Endothelial cell of umbilical vein (primary cell): Measurements from ENCODE around the gene KIF6.

Experiments used
- CTCF ChIP-seq, 2 donors: IDR thresholded peaks; 1 replicate in 1 of 2; 2 replicates in 1 of 2; pipeline ENCODE4 v1.5.1; 2011; ENCODE audit warnings: low read length in 2 of 2, mild to moderate bottlenecking in 2 of 2, moderate library complexity in 2 of 2, control low read depth in 1 of 2, inconsistent platforms in 1 of 2, low read depth in 1 of 2; ENCODE audit not compliant: insufficient read depth in 1 of 2; ENCODE audit errors: extremely low read depth in 1 of 2
- POLR2A ChIP-seq: IDR thresholded peaks from 2 replicates; pipeline ENCODE4 v1.6.1; 2012; ENCODE audit warnings: low read depth, mild to moderate bottlenecking, control low read depth, low read length

- TF ChIP-seq CTCF (IDR thresholded peaks at IDR 0.05; ENCODE audit: extremely low read depth in 1 of 2, insufficient read depth in 1 of 2, low read depth in 1 of 2, low read length in 2 of 2) (no peak), POLR2A (no peak)
Measured at GRCh38 chr6:39420300-39421265, 304.6 kb downstream of the KIF6 start.
